Liver (tissue), 9 donors: ENCODE measurements around the gene LIMS1. TPM values are rescaled to one million over a fixed set of nuclear protein-coding genes. Genes with fewer than 3 reads are reported as not detected.

Source experiments
- DNase-seq: peaks from one replicate; pipeline ENCODE4 v3.0.0-alpha.2; 2017; ENCODE audit warnings: low spot score
- H3K27ac ChIP-seq, 2 donors: one replicate each; pipeline ENCODE4 v1.7.0; 2013; ENCODE audit warnings: inconsistent platforms in 2 of 2, low read length in 2 of 2, control low read depth in 1 of 2, low read depth in 1 of 2, mild to moderate bottlenecking in 1 of 2
- H3K27me3 ChIP-seq, 4 donors: one replicate each; pipeline versions ENCODE4 v1.6.1 to v1.7.0; 2013; ENCODE audit warnings: low read length in 3 of 4, inconsistent platforms in 1 of 4, mild to moderate bottlenecking in 1 of 4, moderate library complexity in 1 of 4; ENCODE audit not compliant: control insufficient read depth in 4 of 4, insufficient read depth in 4 of 4
- H3K36me3 ChIP-seq, 4 donors: one replicate each; pipeline versions ENCODE4 v1.6.1 to v1.7.0; 2013; ENCODE audit warnings: low read length in 3 of 4, mild to moderate bottlenecking in 3 of 4, low read depth in 1 of 4, moderate library complexity in 1 of 4; ENCODE audit not compliant: control insufficient read depth in 4 of 4, insufficient read depth in 3 of 4
- H3K4me1 ChIP-seq, 4 donors: one replicate each; pipeline versions ENCODE4 v1.6.1 to v1.7.0; 2013; ENCODE audit warnings: low read length in 3 of 4, mild to moderate bottlenecking in 3 of 4, moderate library complexity in 1 of 4; ENCODE audit not compliant: control insufficient read depth in 4 of 4, insufficient read depth in 4 of 4
- H3K4me3 ChIP-seq, 3 donors: one replicate each; pipeline versions ENCODE4 v1.6.1 to v1.7.0; 2013; ENCODE audit warnings: low read length in 3 of 3, control low read depth in 1 of 3, low read depth in 1 of 3, mild to moderate bottlenecking in 1 of 3
- H3K9ac ChIP-seq, 2 donors: one replicate each; pipeline ENCODE4 v1.7.0; 2013; ENCODE audit warnings: low read length in 2 of 2, mild to moderate bottlenecking in 2 of 2, moderate library complexity in 2 of 2, control low read depth in 1 of 2, low read depth in 1 of 2
- H3K9me3 ChIP-seq, 4 donors: one replicate each; pipeline versions ENCODE4 v1.6.1 to v1.7.0; 2013; ENCODE audit warnings: low read length in 3 of 4; ENCODE audit not compliant: control insufficient read depth in 4 of 4
- ATF3 ChIP-seq: IDR thresholded peaks from 2 replicates; pipeline ENCODE4 v1.6.1; 2016; ENCODE audit warnings: antibody characterized with exemption
- EGR1 ChIP-seq, 2 donors: IDR thresholded peaks; 2 replicates each; pipeline ENCODE4 v1.6.1; 2016 to 2018; ENCODE audit warnings: antibody characterized with exemption in 2 of 2, low read depth in 2 of 2
- FOXA1 ChIP-seq: IDR thresholded peaks from 2 replicates; pipeline ENCODE4 v1.6.1; 2016; ENCODE audit warnings: antibody characterized with exemption
- FOXA2 ChIP-seq: IDR thresholded peaks from 2 replicates; pipeline ENCODE4 v1.6.1; 2016; ENCODE audit warnings: antibody characterized with exemption
- GABPA ChIP-seq, 2 donors: IDR thresholded peaks in 1 of 2; conservative IDR thresholded peaks in 1 of 2; 2 replicates each; pipeline ENCODE4 v1.6.1; 2016; ENCODE audit warnings: antibody characterized with exemption in 2 of 2, mild to moderate bottlenecking in 1 of 2, moderate library complexity in 1 of 2
- HNF4A ChIP-seq, 2 donors: conservative IDR thresholded peaks; 2 replicates each; pipeline ENCODE4 v1.6.1; 2016; ENCODE audit warnings: antibody characterized with exemption in 2 of 2, mild to moderate bottlenecking in 2 of 2
- HNF4G ChIP-seq: IDR thresholded peaks from 2 replicates; pipeline ENCODE4 v1.6.1; 2016; ENCODE audit warnings: antibody characterized with exemption
- MAX ChIP-seq: IDR thresholded peaks from 2 replicates; pipeline ENCODE4 v1.6.1; 2016; ENCODE audit warnings: antibody characterized with exemption
- NR2F2 ChIP-seq: IDR thresholded peaks from 2 replicates; pipeline ENCODE4 v1.6.1; 2016; ENCODE audit warnings: antibody characterized with exemption
- RAD21 ChIP-seq, 2 donors: IDR thresholded peaks; 2 replicates each; pipeline ENCODE4 v1.6.1; 2016; ENCODE audit warnings: antibody characterized with exemption in 2 of 2, mild to moderate bottlenecking in 2 of 2
- RXRA ChIP-seq, 2 donors: IDR thresholded peaks; 2 replicates each; pipeline ENCODE4 v1.6.1; 2017 to 2018; ENCODE audit warnings: antibody characterized with exemption in 2 of 2, mild to moderate bottlenecking in 1 of 2
- SP1 ChIP-seq: IDR thresholded peaks from 2 replicates; pipeline ENCODE4 v1.6.1; 2018; ENCODE audit warnings: antibody characterized with exemption, mild to moderate bottlenecking
- TAF1 ChIP-seq: conservative IDR thresholded peaks from 2 replicates; pipeline ENCODE4 v1.6.1; 2016; ENCODE audit warnings: antibody characterized with exemption, mild to moderate bottlenecking
- YY1 ChIP-seq: IDR thresholded peaks from 2 replicates; pipeline ENCODE4 v1.6.1; 2016; ENCODE audit warnings: antibody characterized with exemption, mild to moderate bottlenecking
- WGBS: extraction: QIAGEN DNeasy Blood & Tissue Kit; methylation state at CpG from one replicate; pipeline ENCODE4 v1.1.7; 2013; 5-methylcytosine and 5-hydroxymethylcytosine counted together
- polyA plus RNA-seq, 2 donors: library from polyadenylated mRNA; stranded (reverse) in 1 of 2; unstranded in 1 of 2; fragments of 200-250 nt in 1 of 2; fragments of >200 nt in 1 of 2; fragmentation: Nextera tagmentation in 1 of 2; extraction: Ambion mirVana in 1 of 2; gene quantifications; one replicate each; pipeline versions ENCODE4 v1.2.1 to v1.2.3, GENCODE V29; 2013 to 2015
- total RNA-seq, 2 donors: library from RNA; depleted of rRNA; stranded (reverse); fragments of >200 nt; gene quantifications; one replicate each; pipeline ENCODE4 v1.2.3, GENCODE V29; 2014
- TF ChIP-seq, protein P1 (sequence below): fragments of 150-350 bp; IDR thresholded peaks from 2 replicates; pipeline ENCODE4 v1.5.1; 2017; ENCODE audit warnings: improper control_type of control experiment, low read depth, low read length; ENCODE audit not compliant: missing input control
- TF ChIP-seq, protein P2 (sequence below): IDR thresholded peaks from 2 replicates; pipeline ENCODE4 v1.6.1; 2016; ENCODE audit warnings: antibody characterized with exemption, mild to moderate bottlenecking
- TF ChIP-seq, protein P3 (sequence below): IDR thresholded peaks from 2 replicates; pipeline ENCODE4 v1.6.1; 2016; ENCODE audit warnings: antibody characterized with exemption
- donor health status: healthy.
- donor health status: healthy.
- donor health status: healthy.
- donor health status: healthy.
- donor health status: healthy.

LIMS1 gene
- total and polyA plus RNA-seq, 4 donors, result 10.2 to 37.1 (median 22.1) TPM

DNA sequence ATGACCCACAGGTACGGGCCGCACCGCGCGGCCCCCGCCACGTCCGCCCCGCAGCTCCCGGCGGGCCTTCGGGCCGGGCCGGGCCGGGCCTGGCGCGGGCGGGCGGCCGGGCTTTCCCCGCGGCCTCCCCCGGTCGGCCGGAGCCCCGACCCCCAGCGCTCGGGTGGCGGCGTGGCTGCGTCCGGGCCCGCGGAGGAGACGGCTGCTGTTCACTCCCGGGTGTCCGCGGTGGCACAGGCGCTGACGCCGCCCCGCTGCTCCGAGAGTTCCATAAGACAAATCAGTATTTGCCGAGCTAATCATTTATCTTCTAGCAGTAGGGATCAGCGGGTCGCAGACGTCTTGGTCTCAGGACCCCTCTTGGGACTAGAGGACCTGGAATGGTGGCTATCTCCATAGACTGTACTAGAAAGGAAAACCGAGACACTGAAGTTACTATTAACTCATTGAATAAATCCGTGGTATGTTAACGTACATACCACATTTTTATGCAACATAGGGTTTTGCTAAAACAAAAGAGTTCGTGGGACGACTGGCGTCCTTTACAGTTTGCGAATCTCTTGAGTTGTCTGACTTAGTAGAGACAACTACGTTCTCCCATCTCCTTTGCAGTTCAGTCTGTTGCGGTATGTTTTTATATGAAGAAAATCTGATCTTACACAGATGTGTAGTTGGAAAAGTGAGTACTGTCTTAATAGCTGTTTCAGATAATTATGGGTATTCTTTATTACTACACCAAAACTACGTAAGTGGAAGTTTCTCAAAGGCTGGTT lies 500 bp downstream of the LIMS1 start:
- H3K27me3 ChIP-seq, result no peaks in the 10 kb centered on the region
- peak overlapping the region; percentile 56 to 64 for H3K27ac ChIP-seq
- peak; percentile 57 for DNase-seq
- H3K9ac ChIP-seq, result peak overlapping the region; percentile 63 to 68
- peaks cover 3 to 17% (median 9%) of the 10 kb centered on the region in 4 donors for H3K4me1 ChIP-seq
- H3K9me3 ChIP-seq, result no peaks in the 10 kb centered on the region
- TF ChIP-seq RAD21 (IDR thresholded peaks at IDR 0.05) (no peak), YY1 (no peak), FOXA1 (no peak), HNF4G (no peak), GABPA (IDR thresholded peaks at IDR 0.05 in 1 of 2, conservative IDR thresholded peaks at IDR 0.05 in 1 of 2) (no peak), ATF3 (no peak), FOXA2 (no peak), SP1 (no peak), RXRA (IDR thresholded peaks at IDR 0.05) (no peak), HNF4A (conservative IDR thresholded peaks at IDR 0.05) (no peak), TAF1 (no peak), EGR1 (IDR thresholded peaks at IDR 0.05; ENCODE audit: low read depth in 2 of 2) (no peak), NR2F2 (no peak), MAX (no peak)
- TF ChIP-seq, protein P1, sequence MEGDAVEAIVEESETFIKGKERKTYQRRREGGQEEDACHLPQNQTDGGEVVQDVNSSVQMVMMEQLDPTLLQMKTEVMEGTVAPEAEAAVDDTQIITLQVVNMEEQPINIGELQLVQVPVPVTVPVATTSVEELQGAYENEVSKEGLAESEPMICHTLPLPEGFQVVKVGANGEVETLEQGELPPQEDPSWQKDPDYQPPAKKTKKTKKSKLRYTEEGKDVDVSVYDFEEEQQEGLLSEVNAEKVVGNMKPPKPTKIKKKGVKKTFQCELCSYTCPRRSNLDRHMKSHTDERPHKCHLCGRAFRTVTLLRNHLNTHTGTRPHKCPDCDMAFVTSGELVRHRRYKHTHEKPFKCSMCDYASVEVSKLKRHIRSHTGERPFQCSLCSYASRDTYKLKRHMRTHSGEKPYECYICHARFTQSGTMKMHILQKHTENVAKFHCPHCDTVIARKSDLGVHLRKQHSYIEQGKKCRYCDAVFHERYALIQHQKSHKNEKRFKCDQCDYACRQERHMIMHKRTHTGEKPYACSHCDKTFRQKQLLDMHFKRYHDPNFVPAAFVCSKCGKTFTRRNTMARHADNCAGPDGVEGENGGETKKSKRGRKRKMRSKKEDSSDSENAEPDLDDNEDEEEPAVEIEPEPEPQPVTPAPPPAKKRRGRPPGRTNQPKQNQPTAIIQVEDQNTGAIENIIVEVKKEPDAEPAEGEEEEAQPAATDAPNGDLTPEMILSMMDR, result no peak
- TF ChIP-seq, protein P2, sequence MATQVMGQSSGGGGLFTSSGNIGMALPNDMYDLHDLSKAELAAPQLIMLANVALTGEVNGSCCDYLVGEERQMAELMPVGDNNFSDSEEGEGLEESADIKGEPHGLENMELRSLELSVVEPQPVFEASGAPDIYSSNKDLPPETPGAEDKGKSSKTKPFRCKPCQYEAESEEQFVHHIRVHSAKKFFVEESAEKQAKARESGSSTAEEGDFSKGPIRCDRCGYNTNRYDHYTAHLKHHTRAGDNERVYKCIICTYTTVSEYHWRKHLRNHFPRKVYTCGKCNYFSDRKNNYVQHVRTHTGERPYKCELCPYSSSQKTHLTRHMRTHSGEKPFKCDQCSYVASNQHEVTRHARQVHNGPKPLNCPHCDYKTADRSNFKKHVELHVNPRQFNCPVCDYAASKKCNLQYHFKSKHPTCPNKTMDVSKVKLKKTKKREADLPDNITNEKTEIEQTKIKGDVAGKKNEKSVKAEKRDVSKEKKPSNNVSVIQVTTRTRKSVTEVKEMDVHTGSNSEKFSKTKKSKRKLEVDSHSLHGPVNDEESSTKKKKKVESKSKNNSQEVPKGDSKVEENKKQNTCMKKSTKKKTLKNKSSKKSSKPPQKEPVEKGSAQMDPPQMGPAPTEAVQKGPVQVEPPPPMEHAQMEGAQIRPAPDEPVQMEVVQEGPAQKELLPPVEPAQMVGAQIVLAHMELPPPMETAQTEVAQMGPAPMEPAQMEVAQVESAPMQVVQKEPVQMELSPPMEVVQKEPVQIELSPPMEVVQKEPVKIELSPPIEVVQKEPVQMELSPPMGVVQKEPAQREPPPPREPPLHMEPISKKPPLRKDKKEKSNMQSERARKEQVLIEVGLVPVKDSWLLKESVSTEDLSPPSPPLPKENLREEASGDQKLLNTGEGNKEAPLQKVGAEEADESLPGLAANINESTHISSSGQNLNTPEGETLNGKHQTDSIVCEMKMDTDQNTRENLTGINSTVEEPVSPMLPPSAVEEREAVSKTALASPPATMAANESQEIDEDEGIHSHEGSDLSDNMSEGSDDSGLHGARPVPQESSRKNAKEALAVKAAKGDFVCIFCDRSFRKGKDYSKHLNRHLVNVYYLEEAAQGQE, result no peak
- TF ChIP-seq, protein P3, sequence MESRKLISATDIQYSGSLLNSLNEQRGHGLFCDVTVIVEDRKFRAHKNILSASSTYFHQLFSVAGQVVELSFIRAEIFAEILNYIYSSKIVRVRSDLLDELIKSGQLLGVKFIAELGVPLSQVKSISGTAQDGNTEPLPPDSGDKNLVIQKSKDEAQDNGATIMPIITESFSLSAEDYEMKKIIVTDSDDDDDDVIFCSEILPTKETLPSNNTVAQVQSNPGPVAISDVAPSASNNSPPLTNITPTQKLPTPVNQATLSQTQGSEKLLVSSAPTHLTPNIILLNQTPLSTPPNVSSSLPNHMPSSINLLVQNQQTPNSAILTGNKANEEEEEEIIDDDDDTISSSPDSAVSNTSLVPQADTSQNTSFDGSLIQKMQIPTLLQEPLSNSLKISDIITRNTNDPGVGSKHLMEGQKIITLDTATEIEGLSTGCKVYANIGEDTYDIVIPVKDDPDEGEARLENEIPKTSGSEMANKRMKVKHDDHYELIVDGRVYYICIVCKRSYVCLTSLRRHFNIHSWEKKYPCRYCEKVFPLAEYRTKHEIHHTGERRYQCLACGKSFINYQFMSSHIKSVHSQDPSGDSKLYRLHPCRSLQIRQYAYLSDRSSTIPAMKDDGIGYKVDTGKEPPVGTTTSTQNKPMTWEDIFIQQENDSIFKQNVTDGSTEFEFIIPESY, result no peak
- no peaks in the 10 kb centered on the region for H3K36me3 ChIP-seq
- peak overlapping the region; percentile 74 to 100 (median 80) for H3K4me3 ChIP-seq
- under 1% methylated on average over 57 of the region's 57 CpGs for WGBS
